IPS DF 6.9 (cell line): ENCODE data around the gene RETN.
"Not testable (repeated sequence)": the region's sequence is repeated elsewhere in the genome, so short reads cannot be mapped to it uniquely, and the experiment has no call there.

Source experiments
- DNase-seq: peaks from one replicate; pipeline ENCODE4 v3.0.0-alpha.2; 2013; ENCODE audit warnings: low read depth, low spot score
- H3K27ac ChIP-seq: one replicate; pipeline ENCODE4 v1.5.1; 2013; ENCODE audit warnings: low read length, control low read depth
- H3K27me3 ChIP-seq: 2 replicates; pipeline ENCODE4 v1.6.1; 2013; ENCODE audit warnings: mild to moderate bottlenecking, low read length; ENCODE audit not compliant: control insufficient read depth, insufficient read depth
- H3K36me3 ChIP-seq: 2 replicates; pipeline ENCODE4 v1.6.1; 2013; ENCODE audit warnings: low read length; ENCODE audit not compliant: control insufficient read depth, insufficient read depth
- H3K4me1 ChIP-seq: 2 replicates; pipeline ENCODE4 v1.6.1; 2013; ENCODE audit warnings: low read length; ENCODE audit not compliant: control insufficient read depth, insufficient read depth
- H3K4me3 ChIP-seq: 2 replicates; pipeline ENCODE4 v1.5.1; 2013; ENCODE audit warnings: mild to moderate bottlenecking, low read length
- H3K9me3 ChIP-seq: 2 replicates; pipeline ENCODE4 v1.6.1; 2013; ENCODE audit warnings: low read length, inconsistent platforms; ENCODE audit not compliant: control insufficient read depth, insufficient read depth
- WGBS: extraction: QIAGEN DNeasy Blood & Tissue Kit; methylation state at CpG from one replicate; pipeline ENCODE4 v1.1.7; 2013; ENCODE audit warnings: mixed read lengths, missing lambda C conversion rate; ENCODE audit not compliant: insufficient read length, insufficient coverage; 5-methylcytosine and 5-hydroxymethylcytosine counted together

Gene RETN

GRCh38 chr19:7639863-7640348, 28.9 kb upstream of the RETN start:
- WGBS: no CpG with 5 or more reads among the region's 13 CpGs
- Histone ChIP-seq H3K9me3 (no peaks in the 10 kb centered on the region), H3K4me1 (peaks cover 2% of the 10 kb centered on the region; the same call in 1 of the 2 replicates), H3K27ac (no peak overlapping the region), H3K27me3 (no peaks in the 10 kb centered on the region; the same call in 1 of the 2 replicates), H3K36me3 (no peaks in the 10 kb centered on the region), H3K4me3 (no peak overlapping the region)
- no peak for DNase-seq

DNA sequence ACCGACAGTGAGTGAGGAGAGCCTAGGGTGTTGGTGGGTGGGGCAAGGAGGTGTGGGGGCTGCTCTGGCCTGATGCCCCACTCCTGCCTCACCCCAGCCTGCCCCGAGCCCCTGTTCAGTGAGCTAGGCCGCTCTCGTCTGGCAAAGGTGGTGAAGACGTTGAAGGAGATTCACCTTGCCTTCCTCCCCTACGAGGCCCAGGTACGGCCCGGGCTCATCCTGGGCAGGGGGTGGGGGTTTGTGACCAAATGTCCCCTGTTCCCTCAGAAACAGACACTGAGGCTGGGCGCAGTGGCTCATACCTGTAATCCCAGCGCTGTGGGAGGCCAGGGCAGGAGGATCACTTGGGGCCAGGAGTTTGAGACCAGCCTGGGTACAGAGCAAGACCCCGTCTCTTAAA, 28.0 kb upstream of the RETN start:
- Histone ChIP-seq H3K36me3 (no peaks in the 10 kb centered on the region), H3K27ac (no peak overlapping the region), H3K9me3 (no peaks in the 10 kb centered on the region), H3K4me1 (peaks cover 2% of the 10 kb centered on the region; the same call in 1 of the 2 replicates), H3K27me3 (no peaks in the 10 kb centered on the region; the same call in 1 of the 2 replicates), H3K4me3 (no peak overlapping the region)
- WGBS: no CpG with 5 or more reads among the region's 11 CpGs
- no peak for DNase-seq

DNA sequence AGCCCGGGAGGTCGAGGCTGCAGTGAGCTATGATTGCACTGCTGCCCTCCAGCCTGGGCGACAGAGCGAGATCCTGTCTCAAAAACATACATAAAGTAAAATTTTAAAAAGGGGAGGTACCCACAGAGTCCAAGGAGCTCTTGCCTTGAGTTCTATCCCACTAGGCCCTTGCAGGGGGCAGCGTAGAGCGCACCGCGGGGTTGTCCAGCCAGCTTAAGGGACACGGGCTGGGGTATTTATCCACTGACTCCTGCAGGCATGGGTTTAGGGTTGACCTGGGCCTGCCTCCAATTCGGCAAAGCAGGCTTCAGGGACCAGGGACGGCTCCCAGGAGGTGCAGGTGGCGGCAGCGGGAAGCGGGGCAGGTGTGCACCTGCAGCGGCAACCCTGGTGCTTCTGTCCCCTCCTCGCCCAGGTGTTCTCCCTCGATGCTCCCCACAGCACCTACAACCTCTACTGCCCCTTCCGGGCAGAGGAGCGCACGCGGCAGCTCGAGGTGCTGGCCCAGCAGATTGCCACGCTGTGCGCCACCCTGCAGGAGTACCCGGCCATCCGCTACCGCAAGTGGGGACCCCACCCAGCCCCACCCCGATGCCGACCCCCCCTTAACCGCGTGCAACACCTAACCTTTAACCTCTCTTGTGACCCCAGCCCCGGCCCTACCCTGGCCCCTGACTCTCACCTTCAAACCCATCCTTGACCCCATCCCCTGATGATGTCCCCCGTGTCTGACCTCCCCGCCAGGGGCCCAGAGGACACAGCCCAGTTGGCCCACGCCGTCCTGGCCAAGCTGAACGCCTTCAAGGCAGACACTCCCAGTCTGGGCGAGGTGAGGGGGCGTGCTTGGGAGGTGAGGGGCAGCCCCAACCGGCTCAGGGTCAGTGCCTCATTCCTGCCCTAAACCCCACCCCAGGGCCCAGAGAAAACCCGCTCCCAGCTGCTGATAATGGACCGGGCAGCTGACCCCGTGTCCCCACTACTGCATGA, 27.3 kb upstream of the RETN start:
- Histone ChIP-seq H3K36me3 (peaks cover 2% of the 10 kb centered on the region; the same call in 1 of the 2 replicates), H3K27ac (no peak overlapping the region), H3K4me3 (no peak overlapping the region), H3K9me3 (no peaks in the 10 kb centered on the region), H3K4me1 (peaks cover 2% of the 10 kb centered on the region; the same call in 1 of the 2 replicates), H3K27me3 (no peaks in the 10 kb centered on the region)
- DNase-seq: no peak
- no CpG with 5 or more reads among the region's 43 CpGs for WGBS

DNA sequence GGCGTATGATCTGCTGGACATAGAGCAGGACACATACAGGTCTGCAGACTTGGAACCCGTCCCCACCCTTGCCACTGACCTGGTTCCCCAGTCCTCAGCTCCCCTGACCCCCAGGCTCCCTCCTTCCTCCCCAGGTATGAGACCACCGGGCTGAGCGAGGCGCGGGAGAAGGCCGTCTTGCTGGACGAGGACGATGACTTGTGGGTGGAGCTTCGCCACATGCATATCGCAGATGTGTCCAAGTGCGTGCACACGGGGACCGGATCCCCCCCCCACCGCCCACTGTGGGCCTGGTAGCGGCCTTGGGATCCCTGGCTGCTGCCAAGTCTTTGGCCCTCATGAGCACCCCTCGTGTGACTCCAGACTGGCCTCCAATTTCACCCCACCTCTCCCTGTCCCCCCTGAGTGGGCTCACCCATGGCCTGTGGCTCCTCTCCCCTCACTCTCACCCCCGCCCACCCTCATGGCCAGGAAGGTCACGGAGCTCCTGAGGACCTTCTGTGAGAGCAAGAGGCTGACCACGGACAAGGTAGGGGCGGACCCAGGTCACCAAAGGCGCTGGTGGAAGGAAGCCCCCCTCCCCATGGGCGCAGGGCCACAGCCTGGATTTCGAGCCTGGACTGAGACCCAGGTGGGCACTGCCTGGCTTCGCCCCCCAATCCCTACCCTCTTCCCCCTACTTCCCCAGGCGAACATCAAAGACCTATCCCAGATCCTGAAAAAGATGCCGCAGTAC, 26.4 kb upstream of the RETN start:
- Histone ChIP-seq H3K27ac (no peak overlapping the region), H3K36me3 (peaks cover 2% of the 10 kb centered on the region; the same call in 1 of the 2 replicates), H3K4me3 (no peak overlapping the region), H3K4me1 (no peaks in the 10 kb centered on the region), H3K27me3 (no peaks in the 10 kb centered on the region), H3K9me3 (no peaks in the 10 kb centered on the region)
- WGBS: no CpG with 5 or more reads among the region's 27 CpGs
- no peak for DNase-seq

- WGBS: no CpG with 5 or more reads among the region's 8 CpGs
- no peaks in the 10 kb centered on the region for H3K4me1 ChIP-seq
- H3K9me3 ChIP-seq: no peaks in the 10 kb centered on the region
- no peak for DNase-seq
- H3K27me3 ChIP-seq: no peaks in the 10 kb centered on the region
- peaks cover 2% of the 10 kb centered on the region; the same call in 1 of the 2 replicates for H3K36me3 ChIP-seq
- H3K27ac ChIP-seq: no peak overlapping the region
- H3K4me3 ChIP-seq: no peak overlapping the region
Measured at GRCh38 chr19:7643031-7643415, 25.8 kb upstream of the RETN start.

DNA sequence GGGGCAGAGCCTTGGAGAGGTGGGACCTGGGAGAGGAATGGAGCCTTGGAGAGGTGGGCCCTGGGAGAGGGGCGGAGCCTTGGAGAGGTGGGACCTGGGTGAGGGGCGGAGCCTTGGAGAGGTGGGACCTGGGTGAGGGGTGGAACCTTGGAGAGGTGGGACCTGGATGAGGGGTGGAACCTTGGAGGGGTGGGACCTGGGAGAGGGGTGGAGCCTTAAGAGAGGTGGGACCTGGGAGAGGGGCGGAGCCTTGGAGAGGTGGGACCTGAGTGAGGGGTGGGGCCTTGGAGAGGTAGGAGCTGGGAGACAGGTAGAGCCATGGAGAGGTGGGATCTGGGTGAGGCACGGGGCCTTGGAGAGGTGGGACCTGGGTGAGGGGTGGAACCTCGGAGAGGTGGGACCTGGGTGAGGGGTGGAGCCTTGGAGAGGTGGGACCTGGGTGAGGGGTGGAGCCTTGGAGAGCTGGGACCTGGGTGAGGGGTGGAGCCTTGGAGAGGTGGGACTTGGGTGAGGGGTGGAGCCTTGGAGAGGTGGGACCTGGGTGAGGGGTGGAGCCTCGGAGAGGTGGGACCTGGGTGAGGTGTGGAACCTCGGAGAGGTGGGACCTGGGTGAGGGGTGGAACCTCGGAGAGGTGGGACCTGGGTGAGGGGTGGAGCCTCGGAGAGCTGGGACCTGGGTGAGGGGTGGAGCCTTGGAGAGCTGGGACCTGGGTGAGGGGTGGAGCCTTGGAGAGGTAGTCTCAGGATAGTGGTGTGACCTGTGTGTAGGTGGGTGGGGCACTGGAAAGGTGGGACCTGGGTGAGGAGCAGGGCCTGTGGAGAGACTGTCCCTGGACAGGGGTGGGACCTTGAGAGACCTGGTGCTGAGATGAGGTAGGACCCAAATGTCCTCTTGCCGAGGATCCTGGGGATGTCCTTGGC, 25.0 kb upstream of the RETN start:
- not testable (repeated sequence) for H3K36me3 ChIP-seq, H3K9me3 ChIP-seq, DNase-seq, H3K4me3 ChIP-seq, H3K4me1 ChIP-seq, H3K27ac ChIP-seq, H3K27me3 ChIP-seq
- WGBS: no CpG with 5 or more reads among the region's 10 CpGs

GRCh38 chr19:7644550-7644877, 24.3 kb upstream of the RETN start:
- peaks cover 2% of the 10 kb centered on the region; the same call in 1 of the 2 replicates for H3K36me3 ChIP-seq
- no peak overlapping the region for H3K4me3 ChIP-seq
- no peaks in the 10 kb centered on the region for H3K4me1 ChIP-seq
- no peak overlapping the region for H3K27ac ChIP-seq
- no CpG with 5 or more reads among the region's 20 CpGs for WGBS
- no peaks in the 10 kb centered on the region for H3K27me3 ChIP-seq
- no peak for DNase-seq
- H3K9me3 ChIP-seq: no peaks in the 10 kb centered on the region

- H3K36me3 ChIP-seq: peaks cover 2% of the 10 kb centered on the region; the same call in 1 of the 2 replicates
- DNase-seq: no peak
- H3K9me3 ChIP-seq: no peaks in the 10 kb centered on the region
- no CpG with 5 or more reads among the region's 14 CpGs for WGBS
- H3K27me3 ChIP-seq: no peaks in the 10 kb centered on the region
- H3K4me3 ChIP-seq: no peak overlapping the region
- H3K4me1 ChIP-seq: no peaks in the 10 kb centered on the region
- no peak overlapping the region for H3K27ac ChIP-seq
Measured at GRCh38 chr19:7645163-7645562, 23.7 kb upstream of the RETN start.

- no peak for DNase-seq
- Histone ChIP-seq H3K4me3 (no peak overlapping the region), H3K9me3 (no peaks in the 10 kb centered on the region), H3K4me1 (no peaks in the 10 kb centered on the region), H3K27me3 (no peaks in the 10 kb centered on the region), H3K36me3 (peaks cover 2% of the 10 kb centered on the region; the same call in 1 of the 2 replicates), H3K27ac (no peak overlapping the region)
- WGBS: no CpG with 5 or more reads among the region's 20 CpGs
Measured at GRCh38 chr19:7645656-7646425, 23.0 kb upstream of the RETN start.
